Cardiac atrium fibroblast (primary cell): Measurements from ENCODE around the gene G0S2. TPM values are rescaled to one million over a fixed set of nuclear protein-coding genes. Genes with fewer than 3 reads are reported as not detected.

Experiments used
- total RNA-seq: library from RNA; depleted of rRNA; stranded (reverse); fragments of >200 nt; gene quantifications from 2 replicates; pipeline ENCODE4 v1.2.3, GENCODE V29; 2015

G0S2 gene
- total RNA-seq, result 14.8 and 34.5 TPM in 2 replicates

GRCh38 chr1:209674957-209675564 lies at the start of gene G0S2:
TSS of gene G0S2 (plus strand) at chr1:209675412. CDS start at chr1:209675685, 273 bp downstream.

GRCh38 chr1:209652121-209652735 lies 23.0 kb upstream of the G0S2 start, which contains the start of gene LAMB3:
TSS of gene LAMB3 (minus strand) at chr1:209652425. CDS start at chr1:209650944, 1,481 bp downstream.

GRCh38 chr1:209704584-209704983 lies 29.4 kb downstream of the G0S2 start, which contains the start of gene HSD11B1:
TSS of gene HSD11B1 (plus strand) at chr1:209704846. CDS start at chr1:209704943, 97 bp downstream.

Other genes with a start within 250 kb of the G0S2 start
- not detected in 2 replicates for gene CAMK1G, start 91.7 kb upstream of the G0S2 start, total RNA-seq
- gene LAMB3, start 23.0 kb upstream of the G0S2 start, total RNA-seq, result 3.4 and 3.6 TPM in 2 replicates
- gene HSD11B1, start 29.4 kb downstream of the G0S2 start, total RNA-seq, result 16.6 and 177 TPM in 2 replicates
- gene TRAF3IP3, start 80.6 kb downstream of the G0S2 start, total RNA-seq, result not detected in 2 replicates
- gene C1orf74, start 109.1 kb downstream of the G0S2 start, total RNA-seq, result 1.1 and 2.3 TPM in 2 replicates
- gene IRF6, start 130.7 kb downstream of the G0S2 start, total RNA-seq, result 0.32 TPM in 1 of 2 replicates, not detected in the other
- gene UTP25, start 152.6 kb downstream of the G0S2 start, total RNA-seq, result 5.1 and 6.3 TPM in 2 replicates